GM13976 (cell line): ENCODE measurements around the gene PLPPR1.

ENCODE experiments used
- DNase-seq: peaks from one replicate; pipeline ENCODE4 v3.0.0; 2012; ENCODE audit warnings: low spot score
- CTCF ChIP-seq: IDR thresholded peaks from 2 replicates; pipeline ENCODE4 v1.5.1; 2012; ENCODE audit warnings: borderline replicate concordance, mild to moderate bottlenecking; ENCODE audit not compliant: insufficient read depth; ENCODE audit errors: extremely low read depth, missing control alignments, control extremely low read depth
- in situ Hi-C: fragments of 300-500 bp; cut with MboI; formaldehyde crosslinking; loops from one replicate; pipeline ENCODE4 v1.12.0; 2022; ENCODE audit warnings: low sequenced_read_pairs, mixed read lengths, inconsistent platforms; ENCODE audit not compliant: unreplicated experiment

The PLPPR1 gene

GRCh38 chr9:101254733-101255433 lies 226.4 kb downstream of the PLPPR1 start:
- no peak for DNase-seq
- in situ Hi-C loops: no loop called here
- TF ChIP-seq CTCF: no peak

- in situ Hi-C loops: no loop called here
- no peak for TF ChIP-seq CTCF
- no peak for DNase-seq
These were observed 236.2 kb downstream of the PLPPR1 start for GRCh38 chr9:101264727-101265126.

GRCh38 chr9:101265261-101265660 lies 236.7 kb downstream of the PLPPR1 start:
- no peak for TF ChIP-seq CTCF
- no peak for DNase-seq
- in situ Hi-C loops: no loop called here

- in situ Hi-C loops: no loop called here
- no peak for TF ChIP-seq CTCF
- no peak for DNase-seq
These were observed 239.9 kb downstream of the PLPPR1 start for GRCh38 chr9:101268426-101268825.

- no peak for DNase-seq
- in situ Hi-C loops: no loop called here
- TF ChIP-seq CTCF: no peak
These were observed 241.2 kb downstream of the PLPPR1 start for GRCh38 chr9:101269591-101270283.

- no peak for DNase-seq
- no peak for TF ChIP-seq CTCF
- in situ Hi-C loops: no loop called here
These were observed 241.8 kb downstream of the PLPPR1 start for GRCh38 chr9:101270302-101270701.
